Subcutaneous adipose tissue (tissue), 4 donors: ENCODE data around the gene APOL1. TPM values are rescaled to one million over a fixed set of nuclear protein-coding genes. Genes with fewer than 3 reads are reported as not detected.

Experiments used
- total RNA-seq, 4 donors: library from RNA; depleted of rRNA; stranded (reverse); fragments of >200 nt; gene quantifications; one replicate each; pipeline ENCODE4 v1.1.0, GENCODE V29; 2016
- TF ChIP-seq, protein P1 (sequence below): fragments of 450-650 bp; IDR thresholded peaks from one replicate; pipeline ENCODE4 v1.5.1; 2016; ENCODE audit warnings: low read depth, mild to moderate bottlenecking, control low read depth, antibody characterized with exemption, moderate library complexity

The APOL1 gene
- total RNA-seq, 4 donors from 2014 or later, result 7.5 to 53.5 (median 18.9) TPM

DNA sequence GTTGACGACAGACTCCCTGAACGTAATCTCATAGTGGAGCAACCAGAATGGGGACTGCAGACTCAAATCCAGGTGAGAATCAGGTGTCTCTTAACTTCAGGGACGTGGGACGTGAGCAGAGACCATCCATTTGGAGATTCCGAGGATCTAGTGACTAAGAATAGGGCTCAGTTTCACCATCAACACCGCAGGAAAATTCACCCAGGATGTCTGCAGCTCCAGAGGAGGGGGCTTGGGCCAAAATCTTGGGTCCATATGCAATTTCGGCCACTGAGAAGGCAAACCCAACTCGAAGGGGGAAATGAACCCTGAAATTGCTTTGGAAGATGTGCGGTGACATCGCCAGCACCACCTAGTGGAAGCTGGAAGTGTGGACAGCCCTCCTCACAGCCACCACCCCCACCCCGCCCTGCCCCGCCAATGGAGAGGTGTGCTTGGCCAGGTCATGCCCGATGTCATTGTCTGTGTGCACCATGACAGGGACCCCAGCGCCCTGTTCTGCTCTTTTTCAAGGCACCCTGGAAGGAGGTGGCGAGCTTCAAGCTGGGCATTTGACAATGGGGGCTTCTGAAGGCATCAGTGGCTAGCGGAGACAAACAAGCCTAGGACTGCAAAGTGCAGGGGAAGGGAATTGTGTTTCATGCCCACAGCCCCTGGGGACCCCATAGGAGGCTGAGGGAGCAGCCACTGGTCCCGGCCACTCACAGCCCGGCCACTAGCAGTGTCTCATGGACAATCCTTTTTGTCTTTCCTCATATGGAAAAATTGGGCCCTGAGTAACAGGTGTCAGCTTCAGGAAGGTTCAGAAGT is 24.8 kb downstream of the APOL1 start:
- TF ChIP-seq, protein P1, sequence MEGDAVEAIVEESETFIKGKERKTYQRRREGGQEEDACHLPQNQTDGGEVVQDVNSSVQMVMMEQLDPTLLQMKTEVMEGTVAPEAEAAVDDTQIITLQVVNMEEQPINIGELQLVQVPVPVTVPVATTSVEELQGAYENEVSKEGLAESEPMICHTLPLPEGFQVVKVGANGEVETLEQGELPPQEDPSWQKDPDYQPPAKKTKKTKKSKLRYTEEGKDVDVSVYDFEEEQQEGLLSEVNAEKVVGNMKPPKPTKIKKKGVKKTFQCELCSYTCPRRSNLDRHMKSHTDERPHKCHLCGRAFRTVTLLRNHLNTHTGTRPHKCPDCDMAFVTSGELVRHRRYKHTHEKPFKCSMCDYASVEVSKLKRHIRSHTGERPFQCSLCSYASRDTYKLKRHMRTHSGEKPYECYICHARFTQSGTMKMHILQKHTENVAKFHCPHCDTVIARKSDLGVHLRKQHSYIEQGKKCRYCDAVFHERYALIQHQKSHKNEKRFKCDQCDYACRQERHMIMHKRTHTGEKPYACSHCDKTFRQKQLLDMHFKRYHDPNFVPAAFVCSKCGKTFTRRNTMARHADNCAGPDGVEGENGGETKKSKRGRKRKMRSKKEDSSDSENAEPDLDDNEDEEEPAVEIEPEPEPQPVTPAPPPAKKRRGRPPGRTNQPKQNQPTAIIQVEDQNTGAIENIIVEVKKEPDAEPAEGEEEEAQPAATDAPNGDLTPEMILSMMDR, result no peak

DNA sequence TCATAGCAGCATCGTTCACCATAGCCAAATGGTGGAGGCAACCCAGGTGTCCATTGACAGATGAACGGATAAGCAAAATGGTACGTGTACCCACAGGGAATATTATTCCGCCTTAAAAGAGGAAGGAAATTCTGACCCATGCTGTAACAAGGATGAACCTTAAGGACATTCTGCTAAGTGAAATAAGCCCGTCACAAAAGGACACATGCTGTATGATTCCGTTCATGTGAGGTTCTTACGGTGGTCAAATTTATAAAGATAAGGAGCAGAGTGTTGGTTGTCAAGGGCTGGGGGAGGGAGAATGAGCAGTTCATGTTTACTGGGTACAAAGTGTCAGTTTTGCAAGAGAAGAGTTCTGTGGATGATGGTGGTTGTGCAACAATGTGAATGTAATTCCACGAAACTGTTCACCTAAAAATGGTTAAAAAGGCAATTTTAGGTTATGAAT is 26.3 kb downstream of the APOL1 start:
- TF ChIP-seq, protein P1, result no peak

GRCh38 chr22:36280379-36280778 is 27.4 kb downstream of the APOL1 start:
- TF ChIP-seq, protein P1, result no peak

GRCh38 chr22:36281781-36282327 is 28.9 kb downstream of the APOL1 start:
- TF ChIP-seq, protein P1, result no peak

GRCh38 chr22:36282328-36282831 is 29.4 kb downstream of the APOL1 start:
- TF ChIP-seq, protein P1, result no peak

GRCh38 chr22:36284171-36284571 is 31.2 kb downstream of the APOL1 start:
- TF ChIP-seq, protein P1, result no peak

- TF ChIP-seq, protein P1, result no peak
Measured at GRCh38 chr22:36285017-36285416, 32.1 kb downstream of the APOL1 start.
